ENCODE results near the gene PARD3. TPM values are rescaled to one million over a fixed set of nuclear protein-coding genes. Genes with fewer than 3 reads are reported as not detected.

PARD3 gene
- total and polyA plus RNA-seq, 12 donors: 17.0 to 93.8 (median 47.3) TPM

- Histone ChIP-seq H3K27me3 (no peaks in the 10 kb centered on the region), H3K36me3 (replicated peaks in 1 of 2) (no peaks in the 10 kb centered on the region), H3K27ac (no peak overlapping the region), H3K4me1 (replicated peaks in 1 of 2) (peaks cover 0 to 8% of the 10 kb centered on the region in 2 donors), H3K4me3 (no peak overlapping the region), H3K9me3 (replicated peaks in 1 of 3) (no peaks in the 10 kb centered on the region)
- WGBS, 4 donors: 79 to 91% (median 85%) methylated on average over 2 of the region's 2 CpGs
- intact Hi-C loops (cut with DNase I): no loop called here
- TF ChIP-seq, protein P1, sequence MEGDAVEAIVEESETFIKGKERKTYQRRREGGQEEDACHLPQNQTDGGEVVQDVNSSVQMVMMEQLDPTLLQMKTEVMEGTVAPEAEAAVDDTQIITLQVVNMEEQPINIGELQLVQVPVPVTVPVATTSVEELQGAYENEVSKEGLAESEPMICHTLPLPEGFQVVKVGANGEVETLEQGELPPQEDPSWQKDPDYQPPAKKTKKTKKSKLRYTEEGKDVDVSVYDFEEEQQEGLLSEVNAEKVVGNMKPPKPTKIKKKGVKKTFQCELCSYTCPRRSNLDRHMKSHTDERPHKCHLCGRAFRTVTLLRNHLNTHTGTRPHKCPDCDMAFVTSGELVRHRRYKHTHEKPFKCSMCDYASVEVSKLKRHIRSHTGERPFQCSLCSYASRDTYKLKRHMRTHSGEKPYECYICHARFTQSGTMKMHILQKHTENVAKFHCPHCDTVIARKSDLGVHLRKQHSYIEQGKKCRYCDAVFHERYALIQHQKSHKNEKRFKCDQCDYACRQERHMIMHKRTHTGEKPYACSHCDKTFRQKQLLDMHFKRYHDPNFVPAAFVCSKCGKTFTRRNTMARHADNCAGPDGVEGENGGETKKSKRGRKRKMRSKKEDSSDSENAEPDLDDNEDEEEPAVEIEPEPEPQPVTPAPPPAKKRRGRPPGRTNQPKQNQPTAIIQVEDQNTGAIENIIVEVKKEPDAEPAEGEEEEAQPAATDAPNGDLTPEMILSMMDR (IDR thresholded peaks at IDR 0.05): no peak
- no peak for TF ChIP-seq POLR2A (IDR thresholded peaks at IDR 0.05)
- no peak for DNase-seq
Measured at GRCh38 chr10:34593930-34594329, 221.2 kb downstream of the PARD3 start.

GRCh38 chr10:34593374-34593890, 221.7 kb downstream of the PARD3 start:
- WGBS, 4 donors: 68 to 80% (median 75%) methylated on average over 2 of the region's 2 CpGs
- H3K4me1 ChIP-seq (replicated peaks in 1 of 2): peaks cover 0 to 8% of the 10 kb centered on the region in 2 donors
- no peak overlapping the region for H3K4me3 ChIP-seq
- no peak for DNase-seq
- H3K9me3 ChIP-seq (replicated peaks in 1 of 3): no peaks in the 10 kb centered on the region
- no peak for TF ChIP-seq POLR2A (IDR thresholded peaks at IDR 0.05)
- TF ChIP-seq, protein P1 (IDR thresholded peaks at IDR 0.05): no peak
- intact Hi-C loops (cut with DNase I): no loop called here
- H3K27me3 ChIP-seq: no peaks in the 10 kb centered on the region
- H3K27ac ChIP-seq: no peak overlapping the region
- H3K36me3 ChIP-seq (replicated peaks in 1 of 2): no peaks in the 10 kb centered on the region

DNA sequence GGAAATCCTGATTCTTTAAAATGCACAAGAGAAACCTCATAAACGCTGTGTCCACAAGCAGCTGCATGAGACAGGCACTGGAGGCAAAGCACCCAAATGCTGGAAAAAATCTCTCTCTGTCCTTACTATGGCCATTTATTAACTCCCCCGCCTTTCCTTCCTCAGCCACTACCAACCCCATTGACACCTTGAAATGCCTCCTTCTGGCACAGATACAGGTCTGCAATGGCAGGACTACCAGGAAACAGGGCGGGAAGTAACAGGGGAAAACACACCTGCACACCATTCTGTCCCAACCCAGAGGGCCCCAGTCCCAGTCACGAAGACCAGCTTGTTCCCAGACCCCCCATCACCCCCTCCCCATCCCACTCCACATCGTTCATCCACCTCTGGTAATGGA, 224.3 kb downstream of the PARD3 start:
- WGBS, 4 donors: 83 to 95% (median 87%) methylated on average over 5 of the region's 5 CpGs
- intact Hi-C loops (cut with DNase I): no loop called here
- TF ChIP-seq POLR2A (IDR thresholded peaks at IDR 0.05): no peak
- TF ChIP-seq, protein P1 (IDR thresholded peaks at IDR 0.05): no peak

GRCh38 chr10:34589275-34589674, 225.8 kb downstream of the PARD3 start:
- intact Hi-C loops (cut with DNase I): no loop called here
- Histone ChIP-seq H3K27ac (no peak overlapping the region), H3K4me1 (replicated peaks in 1 of 2) (peaks cover 0 to 13% of the 10 kb centered on the region in 2 donors), H3K27me3 (no peaks in the 10 kb centered on the region), H3K9me3 (replicated peaks in 1 of 3) (no peaks in the 10 kb centered on the region), H3K36me3 (replicated peaks in 1 of 2) (no peaks in the 10 kb centered on the region), H3K4me3 (no peak overlapping the region)
- TF ChIP-seq, protein P1 (IDR thresholded peaks at IDR 0.05): no peak
- TF ChIP-seq POLR2A (IDR thresholded peaks at IDR 0.05): no peak
- no peak for DNase-seq
- 86 to 96% (median 91%) methylated on average over 3 of the region's 3 CpGs for WGBS, 4 donors

More for the DNA sequence above, 224.3 kb downstream of the PARD3 start:
- no peak for DNase-seq
- H3K4me3 ChIP-seq: no peak overlapping the region
- H3K27ac ChIP-seq: no peak overlapping the region
- no peaks in the 10 kb centered on the region for H3K27me3 ChIP-seq
- no peaks in the 10 kb centered on the region for H3K9me3 ChIP-seq (replicated peaks in 1 of 3)
- H3K4me1 ChIP-seq (replicated peaks in 1 of 2): peaks cover 0 to 8% of the 10 kb centered on the region in 2 donors
- H3K36me3 ChIP-seq (replicated peaks in 1 of 2): no peaks in the 10 kb centered on the region
